C4-2B (cell line): ENCODE data around the gene GNG4.
"Not testable (repeated sequence)": the region's sequence is repeated elsewhere in the genome, so short reads cannot be mapped to it uniquely, and the experiment has no call there.

ENCODE experiments used
- H3K27ac ChIP-seq: fragments of 450-650 bp; 2 replicates; pipeline ENCODE4 v1.5.1; 2017
- CTCF ChIP-seq: fragments of 450-650 bp; conservative IDR thresholded peaks from 2 replicates; pipeline ENCODE4 v1.5.1; 2017; ENCODE audit warnings: mild to moderate bottlenecking
- ZFX ChIP-seq: fragments of 450-650 bp; IDR thresholded peaks from 2 replicates; pipeline ENCODE4 v1.6.1; 2017

Gene GNG4

DNA sequence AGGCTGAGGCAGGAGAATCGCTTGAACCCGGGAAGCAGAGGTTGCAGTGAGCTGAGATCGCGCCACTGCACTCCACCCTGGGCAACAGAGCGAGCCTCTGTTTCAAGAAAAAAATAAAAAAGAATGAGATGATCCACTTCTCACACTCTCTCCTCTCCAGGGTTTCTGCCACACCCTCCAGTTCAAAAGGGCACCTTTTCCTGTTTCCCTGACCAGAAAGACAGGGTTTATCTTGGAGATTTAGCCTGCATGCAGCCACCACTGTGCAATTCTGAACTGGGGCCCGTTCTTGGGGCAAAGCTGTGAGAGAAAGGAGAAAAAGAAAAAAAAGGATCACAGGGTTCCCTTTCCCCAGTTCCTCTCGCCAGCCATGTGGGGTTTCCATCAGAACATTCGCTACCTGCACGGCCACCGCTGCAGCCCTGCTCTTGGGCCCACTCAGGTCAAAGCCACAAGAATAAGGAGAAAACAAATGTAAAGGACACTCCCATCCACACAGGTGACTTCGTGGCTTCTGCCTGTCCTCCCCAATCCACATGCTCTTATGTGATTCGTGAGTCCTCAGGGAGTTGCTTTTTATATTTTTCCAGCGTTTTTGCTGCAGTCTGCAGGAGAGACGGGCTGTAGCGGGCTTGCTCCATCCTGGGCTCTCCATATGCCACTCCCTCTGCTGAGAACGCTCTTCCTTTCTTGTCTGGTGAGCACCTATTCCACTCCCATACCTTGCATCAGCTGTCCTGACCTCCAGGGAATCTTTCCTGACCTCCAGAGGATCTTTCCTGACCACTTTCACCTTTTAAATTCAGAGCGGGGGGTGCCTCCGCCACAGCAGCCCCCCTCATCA lies 26.4 kb downstream of the GNG4 start:
- H3K27ac ChIP-seq: no peak overlapping the region
- TF ChIP-seq ZFX: no peak
- TF ChIP-seq CTCF: no peak

GRCh38 chr1:235619149-235619548 lies 30.4 kb downstream of the GNG4 start:
- H3K27ac ChIP-seq: not testable (repeated sequence)

DNA sequence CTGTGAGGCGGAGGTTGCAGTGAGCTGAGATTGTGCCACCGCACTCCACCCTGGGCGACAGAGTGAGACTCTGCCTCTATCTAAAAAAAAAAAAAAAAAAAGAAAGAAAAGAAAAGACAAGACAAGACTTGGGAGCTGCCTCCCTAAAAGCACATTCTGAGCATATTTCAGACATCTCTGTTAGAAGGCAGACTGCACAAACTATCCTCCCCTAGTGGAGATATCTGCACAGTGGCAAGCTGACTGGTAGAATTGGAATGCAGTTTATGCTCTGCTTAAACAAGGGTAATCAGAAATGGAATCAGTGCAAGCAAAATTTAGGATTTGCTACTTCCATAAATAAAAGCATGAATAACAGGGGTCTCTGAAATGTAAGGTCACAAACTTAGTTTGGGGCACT lies 31.8 kb downstream of the GNG4 start:
- TF ChIP-seq ZFX (no peak), CTCF (no peak)
- H3K27ac ChIP-seq: no peak overlapping the region

- no peak overlapping the region for H3K27ac ChIP-seq
- no peak for TF ChIP-seq ZFX
- TF ChIP-seq CTCF: no peak
These were observed 32.4 kb downstream of the GNG4 start for GRCh38 chr1:235617140-235617539.

DNA sequence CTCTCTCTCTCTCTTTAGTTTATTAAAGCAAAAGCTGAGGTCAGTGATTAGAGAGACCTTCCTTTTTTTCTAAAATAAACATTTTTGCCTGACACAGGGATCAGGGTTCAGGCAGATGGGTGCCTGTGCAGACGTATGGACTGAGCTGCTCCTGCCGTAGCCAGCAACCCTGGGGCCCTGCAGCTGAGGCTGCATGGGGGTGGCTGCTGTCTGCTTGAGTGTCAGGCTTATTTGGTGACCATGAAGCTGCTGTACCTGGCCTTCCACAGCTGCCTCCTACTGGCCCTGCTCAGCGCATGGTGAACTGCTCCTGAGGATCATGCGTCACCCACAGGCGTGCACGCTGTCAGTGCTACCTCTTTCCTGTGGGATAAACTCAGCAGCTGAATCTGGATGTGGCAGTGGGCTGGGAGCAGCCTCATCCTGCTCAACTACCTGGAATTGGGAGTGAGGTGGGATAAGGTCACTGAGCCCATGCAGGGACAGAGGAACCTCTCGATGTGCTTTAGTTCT lies 35.1 kb downstream of the GNG4 start:
- no peak overlapping the region for H3K27ac ChIP-seq
- no peak for TF ChIP-seq ZFX
- TF ChIP-seq CTCF: no peak

GRCh38 chr1:235613602-235614001 lies 36.0 kb downstream of the GNG4 start:
- H3K27ac ChIP-seq: no peak overlapping the region
- no peak for TF ChIP-seq CTCF
- no peak for TF ChIP-seq ZFX

DNA sequence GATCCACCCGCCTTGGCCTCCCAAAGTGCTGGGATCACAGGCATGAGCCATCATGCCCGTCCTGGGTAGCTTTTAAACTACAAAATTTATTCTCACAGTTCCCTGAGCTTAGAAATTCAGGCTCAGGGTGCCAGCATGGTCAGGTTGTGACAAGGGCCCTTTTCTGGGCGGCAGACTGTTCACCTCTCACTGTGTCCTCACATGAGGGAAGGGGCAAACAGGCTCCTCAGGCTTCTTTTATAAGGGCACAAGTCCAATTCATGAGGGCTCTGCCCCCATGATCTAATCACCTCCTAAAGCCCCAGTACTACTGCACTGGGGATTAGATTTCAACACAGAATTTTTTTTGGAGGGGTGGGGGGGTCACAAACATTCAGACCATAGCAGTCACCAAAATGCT lies 36.8 kb downstream of the GNG4 start:
- TF ChIP-seq ZFX (no peak), CTCF (no peak)
- H3K27ac ChIP-seq: no peak overlapping the region

DNA sequence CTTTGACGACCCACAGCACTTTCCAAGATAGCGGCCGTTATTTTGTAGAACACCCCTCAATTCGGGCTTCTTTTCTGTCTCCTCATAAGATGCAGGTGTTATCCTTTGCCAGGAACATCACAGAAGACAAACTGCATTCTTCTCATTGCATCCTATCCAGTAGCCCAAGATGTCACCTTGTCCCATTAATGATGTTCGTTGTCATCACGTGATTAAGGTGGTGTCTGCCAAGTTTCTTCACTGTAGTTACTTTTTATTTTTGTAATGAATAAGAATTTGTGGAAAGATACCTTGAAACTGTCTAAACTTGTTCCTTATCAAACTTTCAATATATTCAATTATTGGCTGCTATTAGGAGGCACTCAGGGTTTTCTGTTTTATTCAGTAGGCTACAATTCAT lies 39.4 kb downstream of the GNG4 start:
- no peak for TF ChIP-seq CTCF
- no peak for TF ChIP-seq ZFX
- H3K27ac ChIP-seq: no peak overlapping the region
